Testis (tissue), 2 donors: ENCODE data around the gene CPLX3.

Experiments used
- CTCF ChIP-seq, 3 experiments: fragments of 450-650 bp in 2 of 3; fragments of 200-600 bp in 1 of 3; sonication (generic) in 1 of 3; IDR thresholded peaks; one replicate each; pipeline ENCODE4 v1.5.1; 2016 to 2019; ENCODE audit warnings: antibody characterized with exemption in 3 of 3, mild to moderate bottlenecking in 2 of 3, moderate library complexity in 1 of 3
- POLR2A ChIP-seq: fragments of 450-650 bp; IDR thresholded peaks from one replicate; pipeline ENCODE4 v1.6.1; 2017; ENCODE audit warnings: antibody characterized with exemption, mild to moderate bottlenecking, moderate library complexity

GRCh38 chr15:74843445-74843828 lies 17.0 kb downstream of the CPLX3 start:
- TF ChIP-seq CTCF (IDR thresholded peaks at IDR 0.05) (no peak), POLR2A (no peak)
